GM21515 (cell line): ENCODE measurements around the gene KCNQ2.

Experiments
- ATAC-seq: cut with Tn5 transposase; IDR thresholded peaks from one replicate; pipeline ENCODE4 v1.9.1; 2021; ENCODE audit not compliant: unreplicated experiment

The KCNQ2 gene

DNA sequence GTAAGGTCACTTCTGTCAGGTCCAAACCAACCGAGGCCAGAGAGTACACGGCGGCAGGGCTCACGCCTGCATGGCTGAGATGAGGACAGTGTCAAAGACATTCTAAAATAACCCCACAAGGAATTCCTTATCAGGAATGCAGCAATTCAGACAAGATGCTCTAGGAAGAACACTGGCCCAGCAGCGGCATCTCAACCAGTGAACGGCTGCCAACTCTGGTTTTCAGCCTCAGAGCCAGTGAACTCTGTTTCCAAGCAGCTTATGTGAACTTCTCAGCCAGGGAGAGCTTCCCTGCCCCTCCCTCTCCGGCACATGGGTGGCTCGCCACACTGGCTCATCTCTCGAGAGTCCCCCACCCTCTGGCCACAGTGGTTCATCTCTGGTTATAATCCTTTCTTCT is 36.9 kb downstream of the KCNQ2 start:
- no peak for ATAC-seq

DNA sequence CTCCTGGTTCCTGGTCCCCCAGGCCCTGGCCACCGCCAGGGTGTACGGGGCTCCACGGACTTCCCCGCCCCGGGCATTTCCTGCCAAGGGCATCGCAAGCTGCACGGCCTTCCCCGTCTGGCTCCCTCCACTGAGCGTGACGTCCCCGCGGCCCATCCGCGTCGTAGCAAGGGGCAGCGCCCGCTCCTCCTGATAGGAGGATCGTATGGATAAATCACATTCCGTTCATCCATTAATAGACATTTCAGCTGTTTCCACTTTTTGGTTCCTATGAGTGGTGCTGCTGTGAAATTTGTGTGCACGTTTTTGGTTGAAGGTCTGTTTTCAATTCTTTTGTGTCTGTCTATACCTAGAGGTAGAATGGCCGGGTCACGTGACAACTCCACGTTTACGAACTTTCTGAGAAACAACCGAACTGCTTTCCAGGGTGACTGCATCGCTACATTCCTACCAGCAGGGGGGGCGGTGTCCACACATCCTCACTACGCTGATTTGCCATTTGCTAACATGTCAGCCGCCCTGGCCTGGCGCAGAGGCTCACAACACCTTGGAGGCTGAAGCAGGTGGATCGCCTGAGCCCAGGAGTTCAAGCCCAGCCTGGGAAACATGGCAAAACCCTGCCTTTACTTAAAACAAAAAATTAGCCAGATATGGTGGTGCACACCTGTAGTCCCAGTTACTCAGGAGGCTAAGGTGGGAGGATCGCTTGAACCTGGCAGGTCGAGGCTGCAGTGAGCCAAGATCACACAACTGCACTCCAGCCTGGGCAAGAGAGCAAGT is 37.7 kb downstream of the KCNQ2 start:
- ATAC-seq = no peak

DNA sequence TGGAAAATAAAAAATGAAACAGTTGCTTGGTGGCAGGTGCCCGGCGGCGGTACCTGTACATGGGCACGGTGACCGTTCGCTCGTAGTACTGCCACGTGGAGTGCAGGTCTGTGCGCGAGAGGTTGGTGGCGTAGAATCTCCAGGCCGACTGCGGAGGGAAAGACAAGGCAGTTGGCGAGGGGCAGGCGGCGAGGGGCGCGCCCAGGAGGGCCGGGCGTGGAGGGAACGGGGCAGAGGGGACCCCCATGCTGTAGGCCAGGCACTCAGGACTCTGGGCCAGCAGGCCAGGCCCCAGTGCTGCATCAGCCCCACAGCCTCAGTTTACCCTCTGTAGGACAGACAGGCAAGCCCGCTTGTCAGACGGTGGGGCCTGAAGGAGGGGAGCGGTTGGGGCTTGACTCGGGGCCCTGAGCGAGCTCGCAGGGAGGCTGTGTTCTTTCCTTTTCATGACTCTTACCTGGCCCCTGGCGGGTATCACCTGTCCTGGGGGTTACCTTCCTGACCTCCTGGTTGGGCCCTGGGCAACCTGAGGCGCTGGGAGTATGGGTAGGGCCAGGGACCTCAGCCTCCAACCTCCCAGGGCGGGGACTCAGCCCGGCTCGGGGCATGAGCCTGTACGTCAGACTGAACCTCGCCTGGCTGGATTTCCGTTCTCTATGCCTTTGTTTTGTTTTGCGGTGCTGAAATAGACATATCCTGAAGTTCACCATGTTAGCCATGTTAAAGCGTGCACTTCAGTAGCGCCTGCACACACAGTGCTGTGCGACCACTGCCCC is 38.5 kb downstream of the KCNQ2 start:
- no peak for ATAC-seq

DNA sequence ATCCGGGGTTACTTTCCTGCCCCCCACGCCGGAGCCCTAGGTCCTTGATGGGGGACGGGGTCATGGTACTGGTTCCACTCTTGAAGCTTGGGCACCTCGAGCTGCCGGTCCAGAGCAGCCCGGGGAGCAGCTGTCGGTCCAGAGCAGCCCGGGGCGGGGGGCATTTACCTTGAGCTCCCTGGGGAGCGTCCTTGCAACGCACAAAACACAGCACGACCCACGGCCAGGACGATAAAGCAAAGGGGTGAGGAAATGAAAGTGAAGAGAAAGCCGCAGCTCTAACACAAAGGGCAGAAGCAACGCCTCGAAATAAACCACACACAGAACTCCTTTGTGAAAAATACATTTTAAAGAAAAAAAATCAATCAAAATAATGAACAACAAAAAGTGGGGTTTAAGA is 39.1 kb downstream of the KCNQ2 start:
- no peak for ATAC-seq

DNA sequence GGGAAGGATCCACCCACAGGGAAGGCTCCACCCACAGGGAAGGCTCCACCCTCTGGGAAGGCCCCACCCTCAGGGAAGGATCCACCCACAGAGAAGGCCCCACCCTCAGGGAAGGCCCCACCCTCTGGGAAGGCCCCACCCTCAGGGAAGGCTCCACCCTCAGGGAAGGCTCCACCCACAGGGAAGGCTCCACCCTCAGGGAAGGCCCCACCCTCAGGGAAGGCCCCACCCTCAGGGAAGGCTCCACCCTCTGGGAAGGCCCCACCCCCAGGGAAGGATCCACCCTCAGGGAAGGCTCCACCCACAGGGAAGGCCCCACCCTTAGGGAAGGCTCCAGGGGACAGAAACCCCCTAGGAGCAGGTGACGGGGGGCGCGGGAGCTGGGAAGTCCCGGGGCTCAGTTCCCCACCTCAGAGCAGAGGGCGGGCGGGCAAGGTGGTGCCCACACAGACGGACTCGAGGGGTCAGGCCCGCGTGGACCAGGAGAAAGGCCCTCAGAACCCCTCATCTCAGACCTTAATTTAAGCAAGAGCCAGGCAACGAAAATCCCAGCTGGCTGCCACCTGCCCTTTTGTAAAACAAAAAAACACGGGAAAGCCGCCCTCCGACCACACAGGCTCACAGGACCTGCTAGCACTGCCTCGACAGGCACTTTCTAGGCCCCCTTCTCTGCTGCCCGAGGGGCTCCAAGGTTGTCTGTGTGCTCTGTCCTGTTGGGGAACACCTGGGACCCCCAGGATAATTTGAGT is 39.7 kb downstream of the KCNQ2 start:
- ATAC-seq = no peak

DNA sequence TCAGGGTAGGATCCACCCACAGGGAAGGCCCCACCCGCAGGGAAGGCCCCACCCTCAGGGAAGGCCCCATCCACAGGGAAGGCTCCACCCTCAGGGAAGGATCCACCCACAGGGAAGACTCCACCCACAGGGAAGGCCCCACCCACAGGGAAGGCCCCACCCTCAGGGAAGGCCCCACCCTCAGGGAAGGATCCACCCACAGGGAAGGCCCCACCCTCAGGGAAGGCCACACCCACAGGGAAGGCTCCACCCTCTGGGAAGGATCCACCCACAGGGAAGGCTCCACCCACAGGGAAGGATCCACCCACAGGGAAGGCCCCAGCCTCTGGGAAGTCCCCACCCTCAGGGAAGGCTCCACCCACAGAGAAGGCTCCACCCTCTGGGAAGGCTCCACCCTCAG is 40.5 kb downstream of the KCNQ2 start:
- no peak for ATAC-seq

DNA sequence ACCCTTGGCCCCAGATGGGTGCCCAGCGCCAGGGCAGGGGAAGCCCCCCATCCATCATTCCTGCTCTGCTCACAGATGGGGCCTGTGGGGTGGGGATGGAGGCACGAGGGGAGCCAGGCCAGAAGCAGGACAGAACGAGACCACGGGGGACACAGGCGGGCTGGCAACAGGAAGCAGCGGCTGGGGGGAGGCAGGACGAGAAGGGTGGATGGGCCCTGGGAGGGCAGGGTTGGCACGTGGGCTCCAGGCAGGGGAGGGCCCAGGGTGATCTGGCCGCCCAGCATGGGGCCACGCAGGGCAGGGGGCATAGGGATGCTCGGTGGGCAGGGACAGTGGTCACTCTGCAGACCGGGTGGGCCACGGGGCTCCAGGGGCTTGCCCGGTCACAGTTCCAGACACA is 41.6 kb downstream of the KCNQ2 start:
- ATAC-seq = no peak

DNA sequence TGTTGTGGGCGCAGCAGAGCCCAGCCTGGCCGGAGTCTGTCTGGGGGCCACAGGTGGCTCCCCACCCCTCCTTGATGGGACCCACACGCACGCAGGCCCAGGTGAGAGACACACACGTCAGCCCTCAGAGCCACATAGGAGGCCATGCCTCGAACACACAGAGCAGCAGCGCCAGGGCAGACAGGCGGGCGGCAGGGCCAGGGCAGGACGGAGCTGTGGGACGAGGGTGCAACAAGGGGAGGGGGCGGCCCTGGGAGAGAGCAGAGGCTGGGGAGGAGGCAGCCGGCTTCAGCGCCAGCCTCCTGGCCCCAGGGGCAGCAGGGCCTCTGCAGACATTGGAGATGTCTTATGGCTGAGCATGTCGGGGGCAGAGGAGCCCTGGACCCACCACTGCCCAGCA is 42.5 kb downstream of the KCNQ2 start:
- ATAC-seq = no peak

DNA sequence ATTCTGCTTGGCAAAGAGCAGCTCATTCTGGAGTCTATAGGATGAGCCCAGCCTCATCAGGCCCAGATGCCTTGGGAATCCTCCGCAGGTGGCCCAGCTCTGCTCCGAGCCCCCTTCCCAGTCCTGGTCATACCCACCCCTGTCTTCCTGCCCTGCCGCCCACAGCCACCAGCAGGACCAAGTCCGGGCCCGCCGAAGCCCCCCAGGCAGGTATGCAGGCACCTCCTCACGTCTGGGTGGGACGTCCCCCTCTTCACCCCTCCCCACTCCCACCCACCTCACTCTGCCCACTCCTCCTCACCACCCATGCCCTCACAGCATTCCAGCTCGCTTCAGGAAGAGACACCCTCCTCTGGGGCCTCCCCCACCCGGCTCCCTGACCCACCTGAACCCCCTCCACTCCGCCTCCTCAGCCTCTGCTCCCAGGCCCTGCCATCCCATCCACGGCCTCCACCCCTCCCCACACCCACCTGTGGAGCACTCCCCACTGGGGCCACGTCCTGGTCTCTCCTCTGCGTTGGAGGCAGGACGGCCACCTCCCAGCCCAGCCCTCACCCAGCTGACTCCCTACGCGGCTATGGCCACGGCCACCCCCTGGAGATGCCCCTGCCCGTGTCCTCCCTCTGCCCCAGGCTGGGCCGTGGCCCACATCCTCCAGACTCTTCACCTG is 43.4 kb downstream of the KCNQ2 start:
- ATAC-seq = no peak

DNA sequence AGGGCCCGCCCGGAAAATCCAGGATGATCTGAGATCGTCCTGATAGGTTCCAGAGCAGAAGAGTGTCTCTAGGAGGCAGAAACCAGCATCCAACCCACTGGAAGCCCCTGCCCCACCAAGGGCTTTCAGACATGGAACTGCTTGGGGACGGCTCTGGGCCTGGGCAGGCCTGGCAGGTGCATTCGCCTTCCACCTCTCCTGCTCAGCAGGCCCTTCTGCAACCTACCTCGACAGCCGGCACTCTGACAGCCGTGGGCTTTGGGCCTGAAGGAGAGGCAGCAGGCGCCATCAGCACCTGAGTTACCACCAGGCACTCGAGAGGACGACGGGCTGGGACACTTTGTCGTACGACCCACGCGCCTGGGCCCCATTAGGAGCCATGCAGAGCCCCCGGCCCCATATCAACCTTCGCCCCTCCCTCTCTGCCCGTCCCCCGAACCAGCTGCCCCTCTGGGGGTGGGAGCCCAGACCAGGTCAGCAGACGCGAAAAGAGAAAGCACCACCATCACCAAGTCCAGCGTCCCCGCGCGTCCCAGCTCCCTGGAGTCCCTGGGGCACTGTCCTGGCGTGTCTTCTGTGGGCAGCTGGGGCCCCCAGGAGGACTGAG is 44.6 kb downstream of the KCNQ2 start:
- ATAC-seq = no peak

DNA sequence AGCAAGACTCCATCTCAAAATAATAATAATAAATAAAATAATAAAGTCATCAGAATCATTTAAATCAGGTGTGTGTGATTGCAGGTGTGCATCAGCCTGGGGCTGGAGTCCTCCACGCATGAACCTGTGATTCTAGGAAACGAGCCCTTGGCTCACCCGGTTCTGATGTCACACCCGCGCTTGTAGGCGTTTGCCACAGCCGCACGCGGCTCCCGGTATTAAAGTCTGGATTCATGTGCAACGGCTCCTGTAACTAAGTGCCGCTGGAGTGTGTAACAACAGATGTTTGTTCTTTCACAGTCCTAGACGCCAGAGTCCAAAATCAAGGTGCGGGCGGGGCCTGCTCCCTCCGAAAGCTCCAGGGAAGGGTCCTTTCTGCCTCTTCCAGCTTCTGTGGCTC is 45.2 kb downstream of the KCNQ2 start:
- ATAC-seq = no peak

DNA sequence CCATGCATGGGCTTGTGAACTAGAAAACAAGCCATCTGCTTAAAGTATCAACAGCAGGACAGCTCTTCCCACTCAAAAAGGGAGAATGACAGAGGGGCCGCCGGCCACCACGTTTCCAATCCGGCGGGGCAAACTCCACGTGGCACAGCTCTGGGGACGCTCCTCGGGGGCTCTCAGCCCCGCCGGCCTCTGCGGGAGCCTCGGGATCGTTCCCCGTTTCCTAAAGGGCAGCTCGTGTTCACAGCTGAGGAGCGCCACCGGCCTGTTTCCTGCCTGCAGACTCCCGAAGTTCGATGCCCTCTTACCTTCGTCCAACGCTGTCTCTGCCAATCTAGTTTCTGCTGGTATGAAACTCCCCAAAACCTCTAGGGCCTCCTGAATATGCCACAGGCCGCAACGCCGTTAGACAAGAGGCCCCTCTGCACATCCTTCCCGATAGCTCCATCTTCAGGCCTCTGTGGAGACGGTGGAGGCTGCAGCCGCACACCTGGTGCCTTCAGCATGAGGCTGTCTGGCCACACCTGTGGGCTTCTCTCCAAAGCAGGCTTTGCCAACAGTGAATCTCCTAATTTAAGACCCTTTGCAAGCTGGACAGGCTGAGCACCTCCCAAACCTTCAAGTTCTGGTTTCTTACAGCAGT is 46.5 kb downstream of the KCNQ2 start:
- no peak for ATAC-seq

DNA sequence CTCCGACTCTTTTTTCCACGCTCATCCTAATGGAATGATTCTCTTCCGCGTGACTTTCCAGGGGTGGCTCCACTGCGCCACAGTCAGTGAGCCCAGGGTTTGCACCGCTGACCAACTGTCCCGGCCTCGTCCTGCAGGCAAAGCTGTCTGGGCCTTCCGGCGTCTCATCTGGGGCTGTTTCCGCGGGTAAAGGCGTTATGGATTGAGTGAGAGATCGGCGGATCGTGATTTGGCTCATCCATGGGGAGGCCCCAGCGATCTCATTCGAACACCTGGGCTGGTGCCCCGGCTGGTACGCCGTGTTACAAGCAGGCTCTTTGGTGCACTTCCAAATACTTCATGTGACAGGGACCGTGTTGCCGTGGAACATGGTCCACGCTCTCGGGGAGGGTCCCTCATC is 47.8 kb downstream of the KCNQ2 start:
- no peak for ATAC-seq

DNA sequence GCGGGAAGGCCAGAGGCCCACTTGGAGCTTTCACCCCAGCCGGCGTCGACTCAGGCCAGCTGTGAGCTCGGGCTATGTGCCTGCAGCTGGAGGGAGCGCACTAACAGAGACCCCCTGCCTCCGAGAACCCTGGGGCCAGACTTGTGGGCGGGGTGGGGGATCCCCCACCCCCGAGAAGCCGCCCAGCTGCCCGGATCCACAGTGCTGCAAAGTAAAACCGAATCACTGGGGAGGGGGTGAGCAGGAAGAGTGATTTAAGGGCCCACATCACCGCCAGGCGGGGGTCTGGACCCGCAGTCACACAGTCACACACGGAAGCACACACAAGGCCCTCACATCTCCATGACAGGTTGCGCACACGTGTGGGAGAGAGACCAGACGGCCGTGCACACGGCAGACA is 48.7 kb downstream of the KCNQ2 start:
- no peak for ATAC-seq

DNA sequence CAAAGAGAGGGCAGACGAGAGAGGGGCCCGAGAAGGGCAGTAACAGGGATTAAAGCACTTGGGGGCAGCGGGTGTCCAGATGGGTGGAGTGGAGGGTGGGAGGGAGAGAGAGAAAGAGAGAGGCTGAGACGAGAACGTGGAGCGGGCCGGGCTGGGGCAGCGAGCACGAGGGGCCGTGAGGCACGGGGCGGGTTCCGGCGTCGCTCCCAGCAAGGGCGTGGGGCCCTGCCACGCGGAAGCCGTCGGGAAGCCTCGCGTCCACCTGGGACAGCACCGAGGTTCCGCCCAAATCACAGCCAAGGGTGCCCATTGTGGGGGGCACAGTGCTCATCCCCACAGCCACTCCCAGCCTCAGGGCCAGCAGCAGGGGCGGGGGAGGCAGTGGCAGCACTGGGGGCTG is 49.8 kb downstream of the KCNQ2 start:
- ATAC-seq = no peak

DNA sequence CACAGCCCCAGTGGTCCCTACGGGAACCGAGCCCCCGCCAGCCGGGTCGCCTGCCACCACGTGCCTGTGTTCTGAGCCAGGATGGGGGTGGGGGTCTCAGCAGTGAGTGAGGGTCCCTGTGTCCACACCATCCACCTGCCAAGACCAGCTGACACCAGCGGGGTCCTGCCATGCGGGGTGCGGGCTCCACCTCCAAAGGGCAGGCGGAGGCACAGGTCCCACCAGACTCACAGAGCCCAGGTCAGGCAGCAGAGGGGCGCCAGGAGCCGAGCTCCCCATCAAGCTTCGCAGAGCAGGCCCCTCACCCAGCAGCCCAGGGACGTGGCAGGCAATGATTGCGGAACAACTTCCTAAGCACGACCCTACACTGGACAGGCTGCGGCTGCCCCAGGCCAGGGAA is 50.5 kb downstream of the KCNQ2 start:
- no peak for ATAC-seq

DNA sequence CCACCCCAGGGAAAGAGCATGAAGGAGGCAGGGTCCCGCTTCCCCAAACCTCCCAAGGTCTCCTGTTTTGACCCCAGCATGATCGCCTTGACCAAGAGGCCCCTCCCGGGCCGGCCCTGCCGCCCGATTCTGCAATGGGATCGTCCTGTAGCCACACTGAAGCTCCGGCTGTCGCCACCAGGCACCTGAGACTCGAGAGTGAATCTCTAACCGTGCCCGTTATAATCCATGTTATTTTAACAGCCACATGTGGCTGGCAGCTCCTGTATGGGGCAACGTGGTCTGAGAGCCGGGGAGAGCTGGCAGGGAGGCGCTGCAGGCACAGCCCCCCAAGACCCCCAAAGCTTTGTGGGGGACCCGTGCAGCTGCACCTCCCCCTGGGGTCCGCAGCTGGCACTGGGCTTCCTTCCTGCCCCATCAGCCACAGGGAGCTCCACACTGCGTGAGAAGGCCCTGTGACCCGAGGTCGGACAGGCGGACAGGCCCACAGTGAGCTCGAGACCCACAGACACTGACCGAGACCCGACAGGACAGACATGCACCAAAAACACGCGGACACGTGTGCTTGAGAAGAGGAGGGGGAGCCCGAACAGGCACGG is 51.3 kb downstream of the KCNQ2 start:
- no peak for ATAC-seq

DNA sequence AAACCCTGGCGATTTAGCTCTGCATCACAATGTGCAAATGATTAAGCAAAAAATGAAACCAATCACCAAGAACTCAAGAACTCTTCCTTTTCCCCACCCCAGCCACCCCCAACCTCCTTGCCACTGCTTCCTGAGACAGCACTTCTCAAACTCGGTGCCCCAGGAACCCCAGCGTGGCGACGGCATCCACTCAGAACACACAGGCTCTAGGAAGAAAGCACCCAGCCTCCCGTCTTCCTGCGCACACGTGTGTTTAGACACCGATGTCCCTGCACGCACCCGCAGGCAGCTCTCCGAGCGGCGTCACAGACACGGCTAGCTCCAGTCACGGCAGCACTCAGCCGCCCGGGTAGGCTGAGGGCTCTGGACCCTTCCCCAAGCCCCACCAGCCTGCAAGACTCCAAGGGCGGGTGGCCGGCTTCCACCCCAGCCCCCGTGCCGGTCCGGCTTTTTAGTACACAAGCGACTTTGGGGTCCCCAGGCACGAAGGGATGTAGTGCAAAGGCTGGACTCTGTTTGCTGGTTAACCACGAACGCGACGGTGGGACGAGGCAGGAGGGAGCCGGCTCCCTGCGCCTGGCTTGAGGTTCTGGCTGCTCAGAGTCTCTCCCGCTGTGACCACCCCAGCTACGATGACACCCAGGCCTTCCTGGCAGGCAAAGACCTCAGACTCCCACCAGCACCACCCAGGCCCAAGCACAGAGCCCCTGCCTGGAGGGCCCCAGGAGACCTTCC is 51.9 kb downstream of the KCNQ2 start:
- no peak for ATAC-seq

DNA sequence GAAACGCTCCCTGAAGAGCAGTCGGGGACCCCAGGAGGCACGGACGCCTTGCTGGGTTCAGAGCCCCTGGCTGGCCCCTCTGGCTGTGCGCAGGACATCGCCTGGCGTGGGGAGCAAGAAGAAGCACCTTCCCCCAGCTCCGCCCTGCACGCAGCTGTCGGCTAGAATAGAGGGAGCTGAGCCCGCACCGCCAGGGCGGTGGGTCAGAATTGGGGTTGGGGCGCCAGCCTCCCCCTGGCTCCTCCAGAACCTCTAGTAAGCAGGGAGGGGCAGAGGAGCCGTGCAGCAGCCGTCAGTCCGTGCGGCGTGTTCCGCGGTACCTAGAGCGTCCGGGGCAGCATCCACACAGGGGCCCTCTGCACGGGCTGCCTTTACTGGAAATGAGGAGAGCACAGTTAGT is 53.2 kb downstream of the KCNQ2 start:
- ATAC-seq = no peak
